ENCODE data around the gene MFNG. TPM values are rescaled to one million over a fixed set of nuclear protein-coding genes. Genes with fewer than 3 reads are reported as not detected.
A peak's percentile ranks its signal among the peaks of the same experiment; 100 is the strongest.

The MFNG gene
- total RNA-seq, 1 donor from 2014 or later = 75.4 TPM

- Mint-ChIP-seq H3K4me3 (ENCODE audit: unreplicated experiment) (peak overlapping the region; percentile 31), H3K27ac (ENCODE audit: unreplicated experiment) (peak overlapping the region; percentile 42)
- no peak for DNase-seq (ENCODE audit: low spot score)
Measured at GRCh38 chr22:37509059-37509860, 23.1 kb upstream of the MFNG start.

GRCh38 chr22:37508431-37508992 lies 22.3 kb upstream of the MFNG start:
- no peak for TF ChIP-seq CTCF (IDR thresholded peaks at IDR 0.05; ENCODE audit: unreplicated experiment)
- DNase-seq (ENCODE audit: low spot score) = no peak
- Mint-ChIP-seq H3K4me1 (ENCODE audit: unreplicated experiment) (peaks cover 16% of the 10 kb centered on the region), H3K9me3 (ENCODE audit: unreplicated experiment) (no peaks in the 10 kb centered on the region), H3K27ac (ENCODE audit: unreplicated experiment) (peak overlapping the region; percentile 42), H3K4me3 (ENCODE audit: unreplicated experiment) (peak overlapping the region; percentile 31), H3K27me3 (ENCODE audit: unreplicated experiment) (peaks cover 6% of the 10 kb centered on the region), H3K36me3 (ENCODE audit: low read depth, unreplicated experiment) (peaks cover 19% of the 10 kb centered on the region)

More at GRCh38 chr22:37509059-37509860, 23.1 kb upstream of the MFNG start:
- Mint-ChIP-seq H3K27me3 (ENCODE audit: unreplicated experiment) (peaks cover 3% of the 10 kb centered on the region), H3K4me1 (ENCODE audit: unreplicated experiment) (peaks cover 14% of the 10 kb centered on the region), H3K9me3 (ENCODE audit: unreplicated experiment) (no peaks in the 10 kb centered on the region), H3K36me3 (ENCODE audit: low read depth, unreplicated experiment) (peaks cover 15% of the 10 kb centered on the region)
- no peak for TF ChIP-seq CTCF (IDR thresholded peaks at IDR 0.05; ENCODE audit: unreplicated experiment)

GRCh38 chr22:37507731-37508130 lies 21.5 kb upstream of the MFNG start:
- peaks cover 19% of the 10 kb centered on the region for H3K4me1 Mint-ChIP-seq (ENCODE audit: unreplicated experiment)
- peak overlapping the region; percentile 11 for H3K4me3 Mint-ChIP-seq (ENCODE audit: unreplicated experiment)
- H3K36me3 Mint-ChIP-seq (ENCODE audit: low read depth, unreplicated experiment) = peaks cover 22% of the 10 kb centered on the region
- H3K27ac Mint-ChIP-seq (ENCODE audit: unreplicated experiment) = no peak overlapping the region
- H3K9me3 Mint-ChIP-seq (ENCODE audit: unreplicated experiment) = no peaks in the 10 kb centered on the region
- no peak for DNase-seq (ENCODE audit: low spot score)
- no peak for TF ChIP-seq CTCF (IDR thresholded peaks at IDR 0.05; ENCODE audit: unreplicated experiment)
- peaks cover 8% of the 10 kb centered on the region for H3K27me3 Mint-ChIP-seq (ENCODE audit: unreplicated experiment)

- peaks cover 26% of the 10 kb centered on the region for H3K4me1 Mint-ChIP-seq (ENCODE audit: unreplicated experiment)
- no peak overlapping the region for H3K27ac Mint-ChIP-seq (ENCODE audit: unreplicated experiment)
- DNase-seq (ENCODE audit: low spot score) = no peak
- no peak overlapping the region for H3K4me3 Mint-ChIP-seq (ENCODE audit: unreplicated experiment)
- TF ChIP-seq CTCF (IDR thresholded peaks at IDR 0.05; ENCODE audit: unreplicated experiment) = no peak
- H3K36me3 Mint-ChIP-seq (ENCODE audit: low read depth, unreplicated experiment) = peaks cover 18% of the 10 kb centered on the region
- H3K27me3 Mint-ChIP-seq (ENCODE audit: unreplicated experiment) = peaks cover 12% of the 10 kb centered on the region
- H3K9me3 Mint-ChIP-seq (ENCODE audit: unreplicated experiment) = no peaks in the 10 kb centered on the region
Measured at GRCh38 chr22:37505989-37506388, 19.8 kb upstream of the MFNG start.

- TF ChIP-seq CTCF (IDR thresholded peaks at IDR 0.05; ENCODE audit: unreplicated experiment) = no peak
- Mint-ChIP-seq H3K27me3 (ENCODE audit: unreplicated experiment) (peaks cover 12% of the 10 kb centered on the region), H3K27ac (ENCODE audit: unreplicated experiment) (no peak overlapping the region), H3K4me3 (ENCODE audit: unreplicated experiment) (no peak overlapping the region), H3K36me3 (ENCODE audit: low read depth, unreplicated experiment) (peaks cover 18% of the 10 kb centered on the region), H3K4me1 (ENCODE audit: unreplicated experiment) (peaks cover 31% of the 10 kb centered on the region), H3K9me3 (ENCODE audit: unreplicated experiment) (no peaks in the 10 kb centered on the region)
- DNase-seq (ENCODE audit: low spot score) = no peak
Measured at GRCh38 chr22:37505565-37505964, 19.4 kb upstream of the MFNG start.
